HepG2 (cell line): ENCODE results near the gene TRAF3. TPM values are rescaled to one million over a fixed set of nuclear protein-coding genes. Genes with fewer than 3 reads are reported as not detected.

ENCODE experiments used
- ATAC-seq: fragments of 200-7000 bp; cut with Tn5 transposase; 3 replicates; pipeline ENCODE4 v1.9.1; 2020; ENCODE audit warnings: mild to moderate bottlenecking, moderate library complexity
- BruUV-seq: library from RNA; stranded (reverse); fragments of 400-500 nt; replicated peaks from 2 replicates; lab custom pipeline; 2021; lab: Mats Ljungman, UMichigan
- CTCF ChIA-PET: fragments of 300-600 bp; formaldehyde crosslinking; extraction: SDS; loops from one replicate; lab custom pipeline; 2021; ENCODE audit warnings: low total read pairs, inconsistent platforms, low intra/inter-chr PET ratio; lab: Yijun Ruan, JAX
- POLR2A ChIA-PET: fragments of 350-600 bp; sonication (Branson Sonifier 250); formaldehyde crosslinking; loops from one replicate; lab custom pipeline; 2020; ENCODE audit warnings: antibody characterized with exemption, inconsistent platforms; lab: Yijun Ruan, JAX
- DNase-seq: peaks from one replicate; pipeline ENCODE4 v3.0.0-alpha.2; 2015; ENCODE audit warnings: low spot score
- FAIRE-seq: peaks from 3 replicates; lab custom pipeline; 2011; peaks lifted over from hg19 to GRCh38; lab: Jason Lieb, UNC
- H2AFZ ChIP-seq: one replicate; pipeline ENCODE4 v1.6.1; 2011; ENCODE audit warnings: low read length, inconsistent platforms
- H3K27ac ChIP-seq: fragments of 300-600 bp; 3 replicates; pipeline ENCODE4 v1.8.0; 2011; ENCODE audit warnings: mixed run types, mild to moderate bottlenecking, mixed read lengths, low read length, inconsistent platforms; ENCODE audit not compliant: insufficient read depth; ENCODE audit errors: extremely low read length
- H3K27me3 ChIP-seq, 2 experiments: fragments of 200-600 bp in 1 of 2; 2 replicates in 1 of 2; 3 replicates in 1 of 2; pipeline versions ENCODE4 v1.6.0 to v1.8.0; 2011; ENCODE audit warnings: low read length in 2 of 2, mild to moderate bottlenecking in 2 of 2, moderate library complexity in 2 of 2, inconsistent platforms in 1 of 2; ENCODE audit not compliant: insufficient read depth in 2 of 2, control insufficient read depth in 1 of 2
- H3K36me3 ChIP-seq, 2 experiments: fragments of 200-600 bp in 1 of 2; replicated peaks in 1 of 2; 2 replicates in 1 of 2; 3 replicates in 1 of 2; pipeline versions ENCODE4 v1.5.1 to v1.8.0; 2011; ENCODE audit warnings: low read length in 2 of 2, inconsistent platforms in 1 of 2; ENCODE audit not compliant: insufficient read depth in 2 of 2, control insufficient read depth in 1 of 2
- H3K4me1 ChIP-seq: 2 replicates; pipeline ENCODE4 v1.5.1; 2012; ENCODE audit warnings: low read length, inconsistent platforms; ENCODE audit not compliant: insufficient read depth
- H3K4me2 ChIP-seq: 2 replicates; pipeline ENCODE4 v1.6.0; 2011; ENCODE audit warnings: low read depth, low read length, inconsistent platforms
- H3K4me3 ChIP-seq, 3 experiments: fragments of 200-600 bp in 1 of 3; sonication (generic), shearing (Covaris generic) in 1 of 3; replicated peaks in 1 of 3; 2 replicates each; pipeline ENCODE4 v1.5.1; 2011 to 2016; ENCODE audit warnings: low read length in 3 of 3, inconsistent platforms in 2 of 3, low read depth in 2 of 3, mild to moderate bottlenecking in 2 of 3, control low read depth in 1 of 3, mixed read lengths in 1 of 3; ENCODE audit not compliant: insufficient read depth in 1 of 3
- H3K79me2 ChIP-seq: one replicate; pipeline ENCODE4 v1.6.1; 2011; ENCODE audit warnings: low read length, inconsistent platforms; ENCODE audit not compliant: insufficient read depth
- H3K9ac ChIP-seq: 2 replicates; pipeline ENCODE4 v1.6.0; 2011; ENCODE audit warnings: mild to moderate bottlenecking, low read depth, low read length, inconsistent platforms; ENCODE audit not compliant: insufficient read depth
- H3K9me3 ChIP-seq: 2 replicates; pipeline ENCODE4 v1.5.1; 2012; ENCODE audit warnings: mild to moderate bottlenecking, low read length
- H4K20me1 ChIP-seq: 2 replicates; pipeline ENCODE4 v1.6.0; 2011; ENCODE audit warnings: inconsistent platforms, mild to moderate bottlenecking, low read length, moderate library complexity; ENCODE audit not compliant: insufficient read depth
- ELF4 ChIP-seq: sonication (generic); formaldehyde crosslinking; IDR thresholded peaks from 2 replicates; pipeline ENCODE4 v1.5.0; 2020; ENCODE audit warnings: missing genetic modification reagents, mild to moderate bottlenecking, moderate library complexity, borderline replicate concordance
- FOSL2 ChIP-seq: sonication (generic); formaldehyde crosslinking; IDR thresholded peaks from 2 replicates; pipeline ENCODE4 v1.4.0; 2020; ENCODE audit warnings: missing genetic modification reagents
- HDAC1 ChIP-seq: sonication (generic); formaldehyde crosslinking; IDR thresholded peaks from 2 replicates; pipeline ENCODE4 v1.5.1; 2020; ENCODE audit warnings: mild to moderate bottlenecking, missing genetic modification reagents
- MYPOP ChIP-seq: sonication (generic); formaldehyde crosslinking; IDR thresholded peaks from 2 replicates; pipeline ENCODE4 v1.8.1; 2023; ENCODE audit warnings: mild to moderate bottlenecking, moderate library complexity, missing genetic modification reagents
- NCOA1 ChIP-seq: sonication (generic); formaldehyde crosslinking; IDR thresholded peaks from 2 replicates; pipeline ENCODE4 v1.9.0; 2021; ENCODE audit warnings: missing genetic modification reagents
- NCOA5 ChIP-seq: sonication (generic); formaldehyde crosslinking; IDR thresholded peaks from 2 replicates; pipeline ENCODE4 v1.4.0; 2020; ENCODE audit warnings: missing genetic modification reagents
- NR2C2 ChIP-seq: sonication (generic); formaldehyde crosslinking; IDR thresholded peaks from 2 replicates; pipeline ENCODE4 v1.4.0; 2020; ENCODE audit warnings: missing genetic modification reagents, mild to moderate bottlenecking, moderate library complexity, borderline replicate concordance
- RAD21 ChIP-seq: fragments of 450-650 bp; formaldehyde crosslinking; IDR thresholded peaks from 2 replicates; pipeline ENCODE4 v1.5.0; 2020; ENCODE audit warnings: mild to moderate bottlenecking
- RFXANK ChIP-seq: IDR thresholded peaks from 2 replicates; pipeline ENCODE4 v1.6.1; 2016
- RNF219 ChIP-seq: sonication (generic); formaldehyde crosslinking; IDR thresholded peaks from 2 replicates; pipeline ENCODE4 v1.5.0; 2020; ENCODE audit warnings: mild to moderate bottlenecking, missing genetic modification reagents
- RXRB ChIP-seq: IDR thresholded peaks from 2 replicates; pipeline ENCODE4 v1.6.1; 2016; ENCODE audit warnings: borderline replicate concordance, missing genetic modification reagents, missing compliant biosample characterization
- SOX13 ChIP-seq, 3 experiments: fragments of 450-650 bp in 1 of 3; sonication (generic) in 1 of 3; formaldehyde crosslinking in 1 of 3; IDR thresholded peaks in 2 of 3; conservative IDR thresholded peaks in 1 of 3; 2 replicates each; pipeline versions ENCODE4 v1.5.0 to v1.6.1; 2016 to 2020; ENCODE audit warnings: antibody characterized with exemption in 1 of 3, mild to moderate bottlenecking in 1 of 3, missing compliant biosample characterization in 1 of 3, missing genetic modification reagents in 1 of 3, moderate library complexity in 1 of 3
- SP4 ChIP-seq: sonication (generic); formaldehyde crosslinking; IDR thresholded peaks from 2 replicates; pipeline ENCODE4 v1.8.1; 2023; ENCODE audit warnings: mild to moderate bottlenecking, missing genetic modification reagents
- YEATS2 ChIP-seq: sonication (generic); formaldehyde crosslinking; IDR thresholded peaks from 2 replicates; pipeline ENCODE4 v1.4.0; 2020; ENCODE audit warnings: missing genetic modification reagents, borderline replicate concordance
- ZNF317 ChIP-seq: sonication (generic); formaldehyde crosslinking; IDR thresholded peaks from 2 replicates; pipeline ENCODE4 v1.5.0; 2020; ENCODE audit warnings: mild to moderate bottlenecking, missing genetic modification reagents
- ZNF496 ChIP-seq: sonication (generic); formaldehyde crosslinking; IDR thresholded peaks from 2 replicates; pipeline ENCODE4 v1.8.1; 2023; ENCODE audit warnings: mild to moderate bottlenecking, moderate library complexity, missing genetic modification reagents; ENCODE audit not compliant: insufficient replicate concordance
- ZNF547 ChIP-seq: sonication (generic); formaldehyde crosslinking; IDR thresholded peaks from 2 replicates; pipeline ENCODE4 v1.5.1; 2020; ENCODE audit warnings: mild to moderate bottlenecking, missing genetic modification reagents
- ZNF607 ChIP-seq: sonication (generic); formaldehyde crosslinking; IDR thresholded peaks from 2 replicates; pipeline ENCODE4 v1.5.1; 2020; ENCODE audit warnings: missing genetic modification reagents, mild to moderate bottlenecking, borderline replicate concordance
- ZNF747 ChIP-seq: sonication (generic); formaldehyde crosslinking; IDR thresholded peaks from 2 replicates; pipeline ENCODE4 v1.8.1; 2023; ENCODE audit warnings: missing genetic modification reagents, mild to moderate bottlenecking, borderline replicate concordance
- ZNF790 ChIP-seq: sonication (generic); formaldehyde crosslinking; IDR thresholded peaks from 2 replicates; pipeline ENCODE4 v1.8.0; 2022; ENCODE audit warnings: missing genetic modification reagents, mild to moderate bottlenecking, borderline replicate concordance
- WGBS: methylation state at CpG from one replicate; pipeline ENCODE4 v1.1.6; 2017; ENCODE audit warnings: low lambda C conversion rate; 5-methylcytosine and 5-hydroxymethylcytosine counted together
- in situ Hi-C: cut with HindIII; loops from 2 replicates; pipeline ENCODE4 v1.10.0; 2017; ENCODE audit warnings: low pct_unique_long_range_greater_than_20kb; ENCODE audit not compliant: extremely low pct_ligation_motif_present
- intact Hi-C: fragments of 100-400 bp; cut with micrococcal nuclease; formaldehyde crosslinking; loops from one replicate; pipeline ENCODE4 v1.10.0; 2022; ENCODE audit not compliant: unreplicated experiment
- polyA plus RNA-seq, 8 experiments: library from polyadenylated mRNA; depleted of rRNA in 3 of 8; stranded (reverse) in 7 of 8; unstranded in 1 of 8; fragments of >200 nt; fragmentation: Illumina TruSeq in 4 of 8; extraction: Trizol in 4 of 8; gene quantifications; 2 replicates each; pipeline versions ENCODE4 v1.2.1 to v1.2.3, GENCODE V29; 2011 to 2016; ENCODE audit warnings: low read depth in 4 of 8, missing spikeins in 1 of 8, mixed read lengths in 1 of 8; ENCODE audit not compliant: insufficient read depth in 1 of 8
- total RNA-seq, 5 experiments: library from RNA; depleted of rRNA; stranded (reverse); fragments of >200 nt; fragmentation: Illumina TruSeq; extraction: Trizol; gene quantifications; 2 replicates each; pipeline ENCODE4 v1.2.3, GENCODE V29; 2016; ENCODE audit warnings: low read depth in 1 of 5

Gene TRAF3
- total and polyA plus RNA-seq, 2 of the 13 experiments (the other 11 are each of a cell fraction or from before 2014, with no cell fraction given) = 6.9 to 12.2 TPM

DNA sequence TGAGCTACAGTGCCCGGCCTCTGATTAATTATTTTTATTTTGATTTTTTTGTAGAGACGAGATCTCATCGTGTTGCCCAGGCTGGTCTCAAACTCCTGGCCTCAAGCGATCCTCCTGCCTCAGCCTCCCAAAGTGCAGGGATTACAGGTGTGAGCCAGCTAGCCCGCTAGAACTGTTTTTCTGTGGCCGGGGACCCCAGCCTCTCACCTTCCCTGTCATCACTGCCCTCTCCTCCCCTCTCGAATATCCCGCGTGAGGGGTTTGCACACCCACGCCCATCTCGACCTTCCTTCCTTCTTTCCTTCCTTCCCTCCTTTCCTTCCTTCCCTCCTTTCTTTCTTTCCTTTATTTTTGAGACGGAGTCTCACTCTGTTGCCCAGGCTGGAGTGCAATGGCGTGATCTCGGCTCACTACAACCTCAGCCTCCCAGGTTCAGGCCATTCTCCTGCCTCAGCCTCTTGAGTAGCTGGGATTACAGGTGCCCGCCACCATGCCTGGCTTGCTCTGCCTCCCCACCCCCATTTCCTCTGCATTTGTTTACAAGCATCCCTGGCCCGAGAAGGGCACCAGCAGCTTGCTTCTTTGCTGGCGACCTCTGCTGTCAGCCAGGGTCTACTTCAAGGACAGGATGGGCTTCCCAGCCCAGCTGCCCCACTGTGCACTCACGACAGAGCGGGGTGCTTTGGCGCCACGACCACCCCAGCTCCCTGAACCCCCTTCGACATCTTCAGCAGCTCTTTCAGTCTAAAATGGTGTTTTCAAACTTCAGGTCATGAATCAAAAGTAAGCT is 4.3 kb upstream of the TRAF3 start:
- POLR2A ChIA-PET = interaction anchor here (1.0 kb wide), 1 partner anchor 198 kb away, joined by 3 read pairs; no protein-coding TSS in a partner anchor
- FAIRE-seq (peak; percentile 23), ATAC-seq (0 out of 3 replicates have a peak, but pooled peaks have one; percentile 7), DNase-seq (peak; percentile 43)
- peaks cover 48% of the 10 kb centered on the region for H3K4me1 ChIP-seq
- H3K36me3 ChIP-seq = no peaks in the 10 kb centered on the region
- H2AFZ ChIP-seq = no peak overlapping the region
- no TSS peak for BruUV-seq
- in situ Hi-C loops = no loop called here
- no peak overlapping the region for H3K4me3 ChIP-seq
- WGBS = 50% methylated on average over 22 of the region's 22 CpGs
- no peak overlapping the region for H3K9ac ChIP-seq
- intact Hi-C loops = loop anchor here (5.0 to 10.0 kb wide), 3 partner anchors 46 to 102 kb away; no protein-coding TSS in a partner anchor
- no peaks in the 10 kb centered on the region for H3K9me3 ChIP-seq
- CTCF ChIA-PET = interaction anchor here (1.3 kb wide), 1 partner anchor 78 kb away, joined by 3 read pairs; no protein-coding TSS in a partner anchor
- no peaks in the 10 kb centered on the region for H3K79me2 ChIP-seq
- H3K27me3 ChIP-seq = peaks cover 2 to 30% of the 10 kb centered on the region in 2 experiments; a peak in 3 of 5 replicates
- no peak overlapping the region for H3K4me2 ChIP-seq
- H4K20me1 ChIP-seq = no peaks in the 10 kb centered on the region
- H3K27ac ChIP-seq = no peak overlapping the region
- TF ChIP-seq ELF4 = no peak
- no peak for TF ChIP-seq ZNF547 (CRISPR knock-in tag)
- TF ChIP-seq NCOA1 (CRISPR knock-in tag) = no peak
- TF ChIP-seq RAD21 (CRISPR knock-in tag) = peak; percentile 37; the same call in 1 of the 2 replicates
- no peak for TF ChIP-seq ZNF317 (CRISPR knock-in tag)
- no peak for TF ChIP-seq ZNF790
- peak; percentile 31; the same call in 1 of the 2 replicates for TF ChIP-seq RXRB (CRISPR knock-in tag)
- TF ChIP-seq FOSL2 = no peak
- no peak for TF ChIP-seq ZNF496
- no peak for TF ChIP-seq ZNF747
- no peak for TF ChIP-seq NCOA5
- no peak for TF ChIP-seq SP4
- no peak for TF ChIP-seq MYPOP (CRISPR knock-in tag)
- no peak for TF ChIP-seq NR2C2 (CRISPR knock-in tag)
- no peak for TF ChIP-seq RFXANK (CRISPR knock-in tag)
- TF ChIP-seq YEATS2 (CRISPR knock-in tag) = no peak
- no peak for TF ChIP-seq RNF219 (CRISPR knock-in tag)
- TF ChIP-seq SOX13 (IDR thresholded peaks at IDR 0.05) = no peak
- 0 out of 4 replicates have a peak, but pooled peaks of 1 of the 2 experiments have one; percentile 11 for TF ChIP-seq SOX13 (CRISPR knock-in tag; conservative IDR thresholded peaks at IDR 0.05 in 1 of 2, IDR thresholded peaks at IDR 0.05 in 1 of 2)
- no peak for TF ChIP-seq HDAC1
- no peak for TF ChIP-seq ZNF607 (CRISPR knock-in tag)
